SHP77 (cell line): ENCODE data around the gene TBC1D13.
A peak's percentile ranks its signal among the peaks of the same experiment; 100 is the strongest.
"Not testable (repeated sequence)": the region's sequence is repeated elsewhere in the genome, so short reads cannot be mapped to it uniquely, and the experiment has no call there.

Experiments
- DNase-seq, 2 experiments: peaks; one replicate each; lab custom pipeline; 2025; lab: John Stamatoyannopoulos, UW

Gene TBC1D13

DNA sequence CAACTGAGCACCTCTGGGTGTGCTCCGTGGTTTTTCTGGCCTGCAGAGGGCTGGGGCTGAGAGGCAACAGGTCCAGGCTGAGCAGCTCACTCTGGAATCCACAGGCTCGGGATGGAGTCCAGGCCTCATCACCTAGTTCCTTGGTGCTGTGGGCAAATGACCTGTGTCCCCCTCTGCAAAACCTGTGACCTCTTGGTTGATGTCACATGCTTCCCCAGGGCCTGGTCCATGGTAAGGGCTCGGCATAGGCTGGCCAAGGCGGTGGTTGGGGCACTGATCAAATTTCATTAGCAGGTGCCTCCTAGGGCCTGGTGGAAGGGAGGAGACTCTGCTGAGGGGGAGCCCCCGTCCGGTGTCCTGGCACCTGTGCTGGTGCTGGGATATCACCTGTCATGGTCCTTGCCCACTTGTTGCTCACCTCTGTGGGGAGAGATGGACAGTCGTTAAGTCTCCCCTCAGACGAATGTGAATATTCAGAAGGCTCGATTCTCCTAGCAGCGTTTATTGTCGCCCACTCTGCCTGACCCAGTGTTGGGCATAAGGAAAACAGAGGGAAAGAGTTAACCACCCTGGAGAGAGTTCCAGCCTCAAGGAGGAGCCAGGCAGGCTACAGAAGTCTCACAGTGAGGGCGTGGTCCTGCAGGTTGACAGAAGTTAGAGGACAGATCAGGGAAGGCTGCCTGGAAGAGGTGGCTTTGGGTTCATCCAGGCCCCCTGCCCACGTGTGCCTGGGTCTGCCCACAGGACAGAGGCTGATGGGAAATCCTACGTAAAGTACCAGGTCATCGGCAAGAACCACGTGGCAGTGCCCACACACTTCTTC, 34.7 kb downstream of the TBC1D13 start:
- no peak for DNase-seq

DNA sequence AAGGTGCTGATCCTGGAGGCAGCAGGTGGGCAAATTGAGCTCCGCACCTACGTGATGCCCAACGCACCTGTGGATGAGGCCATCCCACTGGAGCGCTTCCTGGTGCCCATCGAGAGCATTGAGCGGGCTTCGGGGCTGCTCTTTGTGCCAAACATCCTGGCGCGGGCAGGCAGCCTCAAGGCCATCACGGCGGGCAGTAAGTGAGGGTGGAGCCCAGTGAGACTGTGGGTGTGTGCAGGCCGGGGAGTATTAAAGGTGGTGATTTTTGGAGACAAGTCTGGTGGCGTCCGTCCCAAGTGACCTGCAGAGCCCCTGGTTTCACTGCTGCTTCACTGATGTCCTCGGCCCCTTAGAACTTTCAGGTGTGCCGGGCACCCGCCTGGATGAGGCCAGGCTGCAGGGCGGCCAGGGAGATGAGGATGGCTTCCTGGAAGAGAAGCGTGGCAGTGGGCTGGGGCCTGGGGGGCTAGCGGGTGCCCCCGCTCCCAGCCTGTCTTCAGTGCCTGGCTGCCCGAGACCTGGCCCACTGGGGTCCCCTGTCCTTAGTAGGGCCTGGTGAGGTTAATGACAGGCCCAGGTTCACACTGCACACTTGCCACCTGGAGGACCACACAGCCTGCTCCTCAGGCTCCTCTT, 35.5 kb downstream of the TBC1D13 start:
- no peak for DNase-seq

DNA sequence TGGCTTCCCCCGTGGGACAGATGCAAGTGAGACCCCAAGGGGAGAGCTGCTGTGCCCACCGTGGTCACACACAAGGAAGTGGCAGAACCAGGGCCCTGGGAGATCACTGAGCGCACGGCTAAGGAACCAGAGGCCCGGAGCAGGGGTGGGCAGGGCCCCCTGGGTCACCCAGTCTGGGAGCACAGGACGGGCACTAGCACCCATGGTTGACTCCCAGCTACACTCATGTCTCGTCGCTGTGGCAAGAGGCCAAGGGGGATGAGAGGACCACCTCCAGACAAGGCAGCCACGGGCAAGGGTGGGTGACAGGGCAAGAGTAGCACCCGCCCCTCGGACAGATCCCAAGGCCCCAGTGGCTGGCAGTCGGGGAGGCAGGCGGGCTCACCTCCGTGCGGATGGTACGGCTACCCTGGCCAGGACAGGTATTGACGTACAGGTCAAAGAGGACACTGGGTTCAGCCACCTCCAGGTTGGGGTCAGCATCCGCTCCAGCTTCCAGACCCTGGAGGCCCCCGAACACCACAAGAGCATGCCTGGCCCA, 36.4 kb downstream of the TBC1D13 start:
- DNase-seq: no peak

DNA sequence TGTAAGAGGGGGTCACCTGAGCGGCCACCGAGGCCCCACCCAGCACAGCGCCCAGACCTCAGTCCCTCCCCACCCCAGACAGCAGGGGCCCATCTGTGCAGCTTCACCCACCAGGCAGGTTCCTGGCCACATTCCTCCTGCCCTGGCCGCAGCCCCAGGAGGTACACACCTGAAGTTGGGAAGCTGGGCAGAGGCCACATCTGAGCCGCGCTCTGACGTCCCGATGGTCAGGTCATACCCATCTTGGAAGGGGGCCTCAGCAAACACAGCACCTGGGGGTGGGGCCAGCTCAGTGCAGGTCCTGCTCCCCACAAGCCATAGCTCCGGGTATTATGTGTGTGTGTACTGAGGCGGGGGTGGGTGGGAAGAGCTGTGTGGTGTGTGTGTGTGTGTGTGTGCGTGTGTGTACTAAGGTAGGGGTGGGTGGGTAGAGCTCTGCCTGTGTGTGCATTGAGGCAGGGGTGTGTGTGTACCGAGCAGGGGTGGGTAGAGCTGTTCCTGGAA, 36.9 kb downstream of the TBC1D13 start:
- no peak for DNase-seq

DNA sequence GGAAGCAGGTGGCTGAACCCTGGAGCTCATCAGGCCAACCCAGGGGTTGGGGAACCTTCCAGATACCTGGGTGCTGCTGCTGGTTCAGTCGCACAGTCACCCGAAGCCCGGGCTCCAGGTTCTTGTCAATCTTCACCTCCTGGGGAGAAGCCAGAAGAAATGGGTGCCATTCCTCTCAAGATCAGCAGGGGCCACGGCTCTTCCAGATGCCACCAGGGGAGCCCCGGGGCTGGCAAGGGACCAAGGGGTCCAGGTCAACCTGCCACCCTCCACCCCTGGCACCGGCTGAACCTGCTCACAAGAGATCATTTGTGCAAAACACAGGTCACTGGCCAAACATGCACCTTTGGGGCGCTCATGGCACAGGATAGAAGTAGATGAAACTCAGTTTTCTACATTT, 37.9 kb downstream of the TBC1D13 start:
- DNase-seq: no peak

DNA sequence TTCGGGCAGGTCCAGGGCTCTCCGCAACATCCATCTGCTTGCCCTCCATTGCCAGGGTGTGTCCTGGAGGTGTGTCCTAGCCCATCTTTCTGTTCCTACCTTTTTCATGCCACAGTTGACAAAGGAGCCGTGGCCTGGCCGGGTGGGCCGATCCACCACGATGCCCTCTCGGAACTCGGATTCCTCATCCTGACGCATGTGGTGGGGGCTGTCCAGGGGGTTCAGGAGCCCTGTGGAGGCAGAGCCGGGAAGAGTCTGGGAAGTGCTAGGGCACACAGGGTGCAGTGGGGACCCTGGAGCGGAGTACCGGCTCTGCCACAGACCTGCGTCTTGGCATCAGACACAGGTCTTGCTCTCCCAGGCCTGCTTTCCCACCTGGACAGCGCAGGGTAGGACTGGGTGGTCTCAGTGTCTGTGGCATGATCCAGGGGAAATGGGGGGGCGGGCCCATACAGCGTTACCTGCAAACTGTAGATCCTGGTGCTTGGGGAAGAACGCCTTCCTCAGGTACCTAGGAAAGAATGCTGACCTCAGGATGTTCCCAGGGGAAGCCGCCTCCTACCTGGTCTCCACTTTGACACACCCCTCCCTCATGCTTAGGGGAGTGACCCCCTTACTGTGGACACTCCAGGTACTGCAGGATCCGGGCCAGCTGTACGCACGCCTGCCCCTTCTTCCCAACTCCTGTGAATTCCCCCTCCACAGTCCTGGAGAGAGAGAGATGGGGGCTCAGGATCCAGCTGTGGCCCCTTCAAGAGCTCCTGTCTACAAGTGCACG, 39.1 kb downstream of the TBC1D13 start:
- DNase-seq: peak in 1 of 2 experiments; percentile 3

DNA sequence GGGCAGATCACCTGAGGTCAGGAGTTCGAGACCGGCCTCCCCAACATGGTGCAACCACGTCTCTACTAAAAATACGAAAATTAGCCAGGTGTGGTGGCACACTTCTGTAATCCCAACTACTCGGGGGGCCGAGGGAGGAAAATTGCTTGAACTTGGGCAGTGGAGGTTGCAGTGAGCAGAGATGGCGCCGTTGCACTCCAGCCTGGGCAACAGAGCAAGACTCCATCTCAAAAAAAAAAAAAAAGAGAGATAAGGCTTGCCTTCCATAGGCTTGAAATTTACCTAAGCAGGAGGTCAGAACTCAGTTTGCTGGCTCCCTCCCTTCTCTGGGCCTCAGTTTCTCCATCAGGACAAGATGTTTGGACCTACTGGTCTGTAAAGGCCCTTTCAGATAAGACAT, 41.2 kb downstream of the TBC1D13 start:
- DNase-seq: no peak

DNA sequence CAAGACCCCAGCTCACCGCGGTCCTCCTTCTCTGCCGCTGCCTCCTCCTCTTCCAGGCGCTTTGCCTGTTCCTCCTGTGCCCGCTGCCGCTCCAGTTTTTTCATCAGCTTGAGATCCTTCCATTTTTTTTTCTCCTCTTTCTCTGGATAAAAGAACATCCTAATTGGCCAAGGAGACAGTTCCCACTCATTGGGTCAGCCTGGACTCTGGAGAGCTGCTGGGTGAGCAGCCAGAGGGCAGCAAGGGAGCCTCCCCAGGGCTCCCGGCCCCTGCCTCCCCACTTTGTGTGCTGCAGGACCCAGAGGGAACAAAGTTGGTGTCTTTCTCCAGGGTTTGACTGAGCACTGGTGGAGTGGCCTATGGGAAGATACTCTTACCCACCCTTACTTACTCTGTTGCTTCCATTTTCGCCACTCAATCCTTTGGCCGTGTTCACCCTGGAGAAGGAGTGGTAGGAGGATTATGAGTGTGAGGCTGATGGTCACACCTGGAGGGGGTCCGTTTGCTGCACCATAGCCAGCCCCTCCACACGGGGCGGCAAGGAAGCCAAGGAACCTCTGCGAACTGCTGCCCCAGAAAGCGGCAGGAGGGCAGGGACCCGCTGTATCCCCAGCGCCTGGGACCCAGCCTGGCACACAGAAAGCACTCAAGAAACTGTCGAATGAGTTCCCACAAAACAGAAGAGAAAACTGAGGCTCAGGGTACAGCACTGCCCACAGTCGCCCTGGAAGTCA, 41.8 kb downstream of the TBC1D13 start:
- no peak for DNase-seq

DNA sequence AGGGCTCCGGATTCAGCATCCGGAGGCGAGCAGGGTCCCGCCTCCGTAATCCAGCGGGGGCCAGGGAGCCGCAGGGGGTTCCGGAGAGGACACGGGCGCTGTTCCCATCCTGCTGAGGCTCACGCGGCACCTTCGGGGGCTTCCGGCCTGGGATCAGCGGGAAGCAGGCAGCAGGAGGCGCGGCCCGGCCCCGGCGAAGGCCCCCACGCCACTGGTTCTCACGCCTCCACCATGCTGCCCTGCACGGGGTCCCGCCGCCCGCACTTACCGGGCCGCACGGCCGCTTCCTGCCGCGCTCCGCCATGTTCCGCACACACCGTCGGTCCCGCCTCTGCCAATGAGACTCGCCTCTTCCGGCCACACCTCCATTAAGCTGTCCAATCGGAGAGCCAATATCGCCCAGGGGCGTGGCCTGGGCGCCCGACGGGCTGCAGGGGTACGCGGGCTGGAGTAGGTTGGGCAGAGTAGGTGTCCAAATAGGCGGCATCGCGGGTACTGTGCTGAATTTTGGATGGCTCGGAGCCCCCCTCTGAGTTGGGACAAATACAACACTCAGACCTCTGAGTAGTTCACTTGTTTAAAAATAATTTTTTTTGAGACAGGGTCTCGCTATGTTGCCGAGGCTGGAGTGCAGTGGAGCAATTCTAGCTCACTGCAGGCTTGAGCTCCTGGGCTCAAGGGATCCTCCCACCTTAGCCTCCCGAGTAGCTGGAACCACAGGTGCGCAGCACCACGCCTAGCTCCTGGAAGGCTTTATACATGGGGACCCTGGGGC, 42.6 kb downstream of the TBC1D13 start, which contains the start of gene SPOUT1:
SPOUT1 (minus strand) TSS at position 318 of the 775 bp plus-strand sequence; CDS start at position 304, 14 bp downstream.
- peak; percentile 90 to 93 for DNase-seq

DNA sequence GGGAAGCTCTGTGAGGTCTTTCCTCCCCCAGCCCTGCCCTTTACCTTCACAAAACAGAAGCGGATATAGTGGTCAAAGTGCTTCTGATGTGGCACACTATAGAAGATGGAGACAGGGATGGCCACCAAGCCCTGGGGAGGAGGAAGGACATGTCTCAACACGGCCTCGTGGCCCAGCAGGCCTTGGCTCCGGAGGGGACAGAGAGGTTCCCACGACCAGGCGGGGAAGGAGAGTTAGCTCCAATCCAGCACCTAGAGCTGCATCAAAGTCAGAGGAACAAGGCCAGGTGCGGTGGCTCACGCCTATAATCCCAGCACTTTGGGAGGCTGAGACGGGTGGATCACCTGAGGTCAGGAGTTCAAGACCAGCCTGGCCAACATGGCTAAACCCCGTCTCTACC, 46.6 kb downstream of the TBC1D13 start:
- no peak for DNase-seq

DNA sequence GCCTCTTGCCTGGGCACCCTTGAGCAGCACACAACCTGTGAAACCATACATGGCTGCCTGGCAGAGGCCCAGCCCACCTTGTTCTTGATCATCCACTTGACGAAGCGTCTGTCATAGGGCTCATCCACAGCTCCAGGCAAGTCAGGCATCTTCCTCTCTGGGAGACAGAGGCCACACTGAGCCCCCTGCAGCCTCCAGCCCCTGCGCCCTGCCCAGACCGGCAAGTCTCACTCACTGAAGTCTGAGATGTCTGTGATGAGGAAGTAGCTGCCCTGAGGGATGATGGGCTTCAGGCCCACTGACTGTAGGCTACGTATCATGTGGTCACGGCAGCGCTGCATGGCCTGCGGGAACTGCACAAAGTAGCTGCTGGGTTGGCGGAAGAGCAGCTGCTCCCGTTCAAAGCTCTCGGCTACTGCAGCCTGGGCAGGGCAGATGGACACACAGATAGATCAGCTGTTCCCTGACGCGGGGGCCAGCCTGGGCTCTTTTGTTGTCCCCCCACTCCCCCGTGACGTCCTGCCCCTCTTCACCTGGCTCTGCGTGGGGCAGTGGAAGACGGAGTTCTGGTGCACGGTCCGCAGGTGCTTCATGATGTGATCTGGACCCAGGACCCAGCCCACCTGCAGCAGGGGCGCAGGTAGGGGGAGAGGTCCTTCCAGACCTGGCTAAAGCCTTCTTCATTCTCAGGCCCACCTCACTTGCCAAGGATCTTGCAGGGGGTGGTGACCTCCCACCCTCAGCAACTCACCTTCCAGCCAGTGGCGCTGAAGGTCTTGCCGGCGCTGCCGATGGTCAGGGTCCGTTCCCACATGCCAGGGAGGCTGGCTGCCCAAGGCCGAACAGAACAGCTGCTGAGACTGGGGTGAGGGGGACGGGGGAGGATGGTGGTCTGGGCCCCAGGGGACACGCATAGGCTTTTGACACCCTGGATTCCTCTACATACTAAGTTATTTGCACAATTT, 48.5 kb downstream of the TBC1D13 start:
- DNase-seq: no peak

DNA sequence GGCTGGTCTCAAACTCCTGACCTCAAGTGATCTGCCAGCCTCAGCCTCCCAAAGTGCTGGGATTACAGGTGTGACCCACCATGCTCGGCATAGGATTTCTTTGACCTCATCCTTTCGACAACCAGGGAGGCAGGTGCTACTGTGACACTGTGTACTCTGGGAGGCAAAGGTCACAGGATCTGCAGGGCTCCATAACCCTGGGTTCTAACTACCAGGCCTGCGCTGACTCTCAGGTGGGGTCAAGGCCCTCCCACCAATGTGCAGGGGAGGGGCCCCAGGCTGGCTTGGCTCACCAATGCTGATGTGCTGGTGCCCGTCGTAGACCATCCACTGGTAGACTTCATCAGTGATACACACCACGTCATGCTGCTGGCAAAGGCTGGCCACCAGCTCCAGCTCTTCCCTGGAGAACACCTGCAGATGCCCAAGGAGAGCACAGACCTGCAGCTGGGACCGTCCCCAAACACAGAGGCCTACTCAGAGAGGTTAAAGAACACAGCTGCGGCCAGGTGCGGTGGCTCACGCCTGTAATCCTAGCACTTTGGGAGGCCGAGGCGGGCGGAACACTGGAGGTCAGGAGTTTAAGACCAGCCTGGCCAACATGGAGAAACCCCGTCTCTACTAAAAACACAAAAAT, 49.6 kb downstream of the TBC1D13 start:
- DNase-seq: no peak

DNA sequence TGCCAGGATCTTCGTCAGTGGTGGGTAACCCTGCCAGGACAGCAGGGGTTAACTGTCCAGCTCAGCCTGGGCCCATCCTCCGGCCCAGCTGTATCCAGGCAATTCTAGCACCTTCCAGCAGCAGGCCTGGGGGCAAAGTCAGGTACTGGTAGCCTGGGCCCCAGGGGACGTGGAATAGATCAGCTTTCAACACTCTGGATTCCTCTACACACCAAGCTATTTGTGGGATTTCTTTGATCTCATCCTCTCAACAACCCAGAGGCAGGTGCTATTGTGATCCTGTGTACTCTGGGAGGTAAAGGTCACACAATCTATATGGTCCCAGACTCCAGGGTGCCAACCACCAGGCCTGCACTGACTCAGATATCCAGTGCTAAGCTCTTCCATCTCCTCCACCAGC, 51.3 kb downstream of the TBC1D13 start:
- DNase-seq: no peak

DNA sequence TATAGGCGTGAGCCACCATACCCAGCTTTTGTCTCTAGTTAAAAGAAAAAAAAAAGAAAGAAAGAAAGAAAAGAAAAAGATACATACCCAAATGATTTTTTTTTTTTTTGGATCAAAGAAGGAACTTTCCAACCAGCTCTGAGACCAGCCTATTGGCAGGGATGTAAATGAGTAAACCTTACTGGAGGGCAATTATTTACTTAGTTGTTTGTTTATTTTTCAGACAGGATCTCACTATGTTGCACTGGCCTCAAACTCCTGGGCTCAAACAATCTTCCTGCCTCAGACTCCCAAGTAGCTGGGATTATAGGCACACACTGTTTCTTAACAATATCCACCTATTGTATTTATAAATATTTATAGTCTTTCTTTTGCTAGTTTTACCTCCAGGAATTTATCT, 53.5 kb downstream of the TBC1D13 start:
- no peak for DNase-seq

DNA sequence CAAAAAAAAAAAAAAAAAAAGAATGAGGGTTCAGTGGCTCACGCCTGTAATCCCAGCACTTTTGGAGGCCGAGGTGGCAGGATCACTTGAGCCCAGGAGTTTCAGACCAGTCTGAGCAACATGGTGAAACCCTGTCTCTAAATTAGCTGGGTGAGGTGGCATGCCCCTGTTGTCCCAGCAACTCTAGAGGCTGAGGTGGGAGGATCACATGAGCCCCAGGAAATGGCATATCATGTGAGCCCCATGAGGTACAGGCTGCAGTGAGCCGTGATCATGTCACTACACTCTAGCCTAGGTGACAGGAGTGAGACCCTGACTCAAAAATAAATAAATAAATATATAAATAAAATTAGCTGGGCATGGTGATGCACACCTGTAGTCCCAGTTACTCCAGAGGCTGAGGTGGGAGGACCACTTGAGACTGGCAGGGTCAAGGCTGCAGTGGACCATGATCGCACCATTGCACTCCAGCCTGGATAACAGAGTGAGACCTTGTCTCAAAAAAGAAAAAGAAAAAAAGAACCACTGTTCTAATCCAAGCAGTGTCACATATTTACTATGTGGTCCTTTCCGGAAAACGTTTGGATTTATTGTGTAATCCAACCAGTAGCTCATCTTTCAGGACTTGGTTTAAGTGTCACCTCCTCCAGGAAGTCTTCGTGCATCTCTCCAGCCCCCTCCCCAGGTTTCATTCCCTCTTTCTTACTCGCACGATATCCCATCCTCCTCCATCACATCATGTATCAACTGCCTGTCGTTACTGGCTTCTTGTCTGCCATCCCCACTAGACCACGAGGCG, 54.8 kb downstream of the TBC1D13 start:
- DNase-seq: no peak

DNA sequence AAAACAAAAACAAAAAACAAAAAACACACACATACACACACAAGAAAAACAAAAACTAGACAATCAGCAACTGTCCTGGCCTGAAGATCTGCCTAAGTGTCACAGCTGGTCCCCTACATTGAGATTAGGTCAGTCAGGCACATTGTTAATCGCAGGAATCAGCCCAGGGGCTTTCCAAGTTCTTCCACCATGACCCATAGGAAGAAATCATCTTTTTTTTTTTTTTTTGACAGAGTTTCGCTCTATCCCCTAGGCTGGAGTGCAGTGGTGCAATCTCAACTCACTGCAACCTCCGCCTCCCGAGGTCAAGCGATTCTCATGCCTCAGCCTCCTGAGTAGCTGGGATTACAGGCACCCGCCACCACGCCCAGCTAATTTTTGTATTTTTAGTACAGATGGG, 56.1 kb downstream of the TBC1D13 start:
- DNase-seq: not testable (repeated sequence)

DNA sequence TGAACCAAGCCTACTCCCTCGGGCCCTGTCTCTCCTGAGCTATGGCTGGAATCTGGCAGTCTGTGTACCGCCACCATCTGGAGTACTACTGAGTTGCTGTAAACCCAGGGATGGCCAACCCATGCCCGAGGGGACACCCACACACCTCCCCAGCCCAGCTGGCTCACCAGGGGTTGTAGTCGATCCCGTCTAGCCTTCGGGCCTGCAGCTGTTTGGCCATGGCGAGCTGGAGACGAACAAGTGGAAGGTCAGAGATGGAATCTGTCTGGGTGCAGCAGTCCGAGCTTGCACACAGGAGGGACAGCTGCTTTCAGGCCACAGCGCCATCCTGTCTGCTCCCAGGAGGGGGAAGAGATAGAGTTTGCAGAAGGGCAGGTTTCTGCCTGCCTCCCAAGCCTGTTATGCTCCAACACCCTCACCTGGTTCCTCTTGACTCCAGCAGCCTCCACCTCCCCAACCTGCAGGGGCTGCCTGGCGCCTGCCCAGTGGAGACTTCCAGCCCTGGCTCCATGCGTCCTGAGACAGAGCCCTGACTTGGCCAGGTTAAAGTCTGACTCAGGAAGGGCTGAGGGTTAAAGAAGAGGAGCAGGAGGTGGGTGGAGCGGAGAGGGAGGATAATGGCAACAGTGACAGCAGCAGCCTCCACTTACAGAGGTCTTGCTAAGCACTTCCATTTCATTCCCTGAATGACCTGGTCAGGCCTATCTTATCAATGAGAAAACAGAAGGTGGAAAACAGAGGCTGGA, 58.3 kb downstream of the TBC1D13 start:
- peak; percentile 61 to 83 for DNase-seq

DNA sequence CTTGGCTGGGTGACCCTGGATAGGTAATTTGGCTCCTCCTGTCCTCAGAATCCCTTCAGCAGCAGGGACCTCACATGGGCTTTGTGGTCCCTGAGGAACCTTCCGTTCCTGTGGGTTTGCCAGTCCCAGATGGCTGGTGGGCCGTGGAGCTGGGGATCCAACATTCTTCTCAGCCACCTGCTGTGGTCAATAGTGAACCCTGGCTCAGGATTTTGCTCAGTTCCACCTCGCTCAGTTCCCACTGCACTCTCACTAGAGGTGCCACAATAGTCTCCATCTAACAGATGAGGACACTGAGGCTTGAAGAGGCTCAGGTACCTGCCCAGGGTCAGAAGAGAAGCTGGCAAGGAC, 59.6 kb downstream of the TBC1D13 start:
- DNase-seq: no peak
